Pulmonary artery endothelial cell (primary cell): ENCODE measurements around the gene DNAJC25. TPM values are rescaled to one million over a fixed set of nuclear protein-coding genes. Genes with fewer than 3 reads are reported as not detected.

Experiments used
- DNase-seq: peaks from one replicate; pipeline ENCODE4 v3.0.0-alpha.2; 2011; ENCODE audit warnings: low read depth, low spot score
- total RNA-seq: library from RNA; depleted of rRNA; stranded (reverse); fragments of >200 nt; gene quantifications from 2 replicates; pipeline ENCODE4 v1.2.3, GENCODE V29; 2014

DNAJC25 gene
- total RNA-seq, 1 donor from 2014 or later: 3.8 TPM

- no peak for DNase-seq
Observed at GRCh38 chr9:111627260-111627963, 3.7 kb upstream of the DNAJC25 start.

DNA sequence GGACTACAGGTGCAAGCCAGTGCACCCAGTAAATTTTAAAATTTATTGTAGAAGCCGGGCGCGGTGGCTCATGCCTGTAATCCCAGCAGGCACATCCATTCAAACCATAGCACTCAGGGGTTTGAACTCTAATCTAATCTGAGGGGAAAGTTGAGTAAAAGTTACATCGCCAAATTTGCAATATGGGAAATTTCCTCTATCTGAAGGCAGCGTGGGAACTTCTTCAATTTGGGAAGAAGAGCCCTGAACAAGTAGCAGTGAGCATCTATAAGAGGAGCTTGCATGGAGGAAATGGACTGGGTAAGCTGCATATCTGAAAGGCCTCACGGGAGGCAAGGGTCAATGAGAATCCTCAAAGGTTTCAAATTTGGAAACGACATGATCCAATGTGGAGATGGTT, 2.7 kb upstream of the DNAJC25 start:
- DNase-seq: no peak

DNA sequence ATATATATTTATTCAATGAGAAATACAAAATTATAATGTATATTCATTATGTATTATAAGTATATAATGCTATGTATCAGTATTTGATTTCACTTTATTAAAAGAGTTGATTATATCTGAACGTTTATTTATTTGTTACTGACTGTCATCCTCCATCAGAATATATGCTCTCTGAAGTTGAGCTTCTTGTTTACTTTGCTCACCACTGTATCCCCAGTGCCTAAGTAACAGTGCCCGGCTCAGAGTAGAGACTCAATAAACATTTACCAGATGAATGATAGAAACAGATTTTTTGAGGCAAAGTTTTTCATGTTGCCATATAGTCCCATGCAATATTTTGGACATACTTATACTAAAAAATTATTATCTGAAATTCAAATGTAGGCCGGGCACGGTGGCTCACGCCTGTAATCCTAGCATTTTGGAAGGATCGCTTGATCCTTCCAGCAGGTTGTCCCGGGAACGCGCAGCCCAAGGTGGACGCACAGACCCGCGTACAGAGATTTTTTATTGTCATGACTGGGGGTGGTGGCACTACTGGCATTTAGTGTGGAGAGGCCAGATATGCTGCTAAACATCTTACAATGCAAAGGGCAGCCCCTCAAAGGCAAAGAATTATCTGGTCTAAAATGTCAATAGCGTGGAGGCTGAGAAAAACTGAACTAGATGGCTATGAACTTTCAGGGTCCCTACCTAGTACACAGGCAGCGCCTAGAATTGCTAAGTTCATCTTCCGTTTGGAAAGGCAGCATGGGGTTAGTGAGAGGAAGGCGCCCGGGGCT, 761 bp upstream of the DNAJC25 start:
- DNase-seq: no peak

GRCh38 chr9:111630964-111631213, 245 bp upstream of the DNAJC25 start:
- no peak for DNase-seq

GRCh38 chr9:111632060-111632459, 926 bp downstream of the DNAJC25 start:
- no peak for DNase-seq

GRCh38 chr9:111632695-111633388, 1.7 kb downstream of the DNAJC25 start:
- DNase-seq: no peak

DNA sequence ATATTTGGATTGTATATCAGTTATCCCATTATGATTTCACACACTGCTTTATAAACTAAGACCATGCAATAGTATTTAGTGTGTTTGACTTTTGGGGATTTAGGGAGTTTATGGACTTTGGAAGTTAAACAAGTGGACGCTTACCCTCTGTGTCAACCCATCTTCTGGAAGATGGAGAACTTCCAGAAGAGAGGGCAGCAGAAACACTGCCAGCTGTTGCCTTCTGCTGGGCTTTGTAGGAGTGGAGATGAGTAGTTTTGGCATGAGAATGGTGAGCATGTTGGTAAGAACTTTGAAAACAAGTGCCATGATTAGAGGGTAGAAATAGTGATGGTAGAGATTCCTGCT, 2.2 kb downstream of the DNAJC25 start:
- no peak for DNase-seq

DNA sequence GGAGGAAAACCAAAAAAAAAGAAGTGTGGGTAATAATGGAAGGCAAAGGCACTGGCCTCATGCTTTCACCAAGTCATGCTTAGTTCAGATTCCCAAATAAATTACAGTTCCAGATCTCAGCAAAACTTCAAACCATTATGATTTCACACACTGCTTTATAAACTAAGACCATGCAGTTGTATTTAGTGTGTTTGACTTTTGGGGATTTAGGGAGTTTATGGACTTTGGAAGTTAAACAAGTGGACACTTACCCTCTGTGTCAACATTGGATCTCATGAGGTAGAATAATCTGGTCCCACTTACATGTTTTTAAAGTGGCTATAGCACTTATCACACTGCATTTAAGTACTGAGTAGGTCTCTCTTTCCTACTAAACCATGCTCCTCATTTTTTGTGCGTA, 3.7 kb downstream of the DNAJC25 start:
- DNase-seq: no peak

- DNase-seq: no peak
Observed at GRCh38 chr9:111637421-111637950, 6.4 kb downstream of the DNAJC25 start.

DNA sequence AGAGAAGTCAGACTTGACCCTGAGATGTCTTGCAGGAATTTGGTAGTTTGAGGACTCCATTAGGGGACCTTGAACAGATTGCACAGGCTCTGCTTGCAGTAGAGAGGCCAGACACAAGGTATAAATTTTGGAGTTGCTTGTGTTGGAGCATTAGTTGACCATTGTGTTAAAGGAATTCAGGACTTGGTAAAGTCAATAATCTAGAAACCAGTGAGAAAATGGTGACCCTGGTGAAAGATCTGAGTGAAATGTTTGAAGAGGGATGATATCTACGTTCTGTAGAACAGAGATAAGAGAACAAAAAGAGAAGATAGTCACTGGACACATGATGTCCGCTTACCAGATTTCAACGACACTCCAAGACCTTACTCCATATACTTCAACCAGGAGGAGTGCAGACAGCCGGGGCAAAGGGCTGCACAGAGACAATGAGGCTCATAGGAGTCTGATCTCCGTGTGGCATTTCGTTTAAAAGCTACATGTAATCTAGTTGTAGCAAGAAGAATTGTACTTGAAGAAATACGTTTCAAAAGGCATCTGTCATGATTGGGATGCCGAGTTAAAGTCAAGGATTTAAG, 13.2 kb downstream of the DNAJC25 start:
- DNase-seq: no peak

GRCh38 chr9:111645806-111646205, 14.7 kb downstream of the DNAJC25 start:
- DNase-seq: no peak

GRCh38 chr9:111646417-111646816, 15.3 kb downstream of the DNAJC25 start:
- no peak for DNase-seq

GRCh38 chr9:111648066-111648465, 16.9 kb downstream of the DNAJC25 start:
- DNase-seq: no peak

DNA sequence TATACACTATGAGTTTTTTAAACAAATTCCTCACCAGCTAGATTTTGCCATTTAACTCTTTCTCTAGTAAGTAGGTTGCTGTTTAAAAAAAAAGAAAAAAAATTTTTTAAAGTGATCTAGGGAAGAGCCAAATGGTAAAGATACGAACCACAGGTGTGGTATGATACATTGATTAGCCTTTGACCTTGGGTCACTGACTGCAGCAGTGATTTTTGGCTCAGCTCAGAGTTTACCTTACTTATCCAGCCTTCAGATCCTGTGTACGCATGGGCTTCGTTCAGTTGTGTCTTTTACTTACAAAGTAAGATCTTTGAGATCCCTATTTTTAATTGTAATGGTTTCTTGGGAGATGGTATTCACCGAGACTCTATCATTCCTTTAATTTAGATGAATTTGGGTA, 17.9 kb downstream of the DNAJC25 start:
- DNase-seq: no peak

GRCh38 chr9:111657051-111657450, 25.9 kb downstream of the DNAJC25 start:
- no peak for DNase-seq

DNA sequence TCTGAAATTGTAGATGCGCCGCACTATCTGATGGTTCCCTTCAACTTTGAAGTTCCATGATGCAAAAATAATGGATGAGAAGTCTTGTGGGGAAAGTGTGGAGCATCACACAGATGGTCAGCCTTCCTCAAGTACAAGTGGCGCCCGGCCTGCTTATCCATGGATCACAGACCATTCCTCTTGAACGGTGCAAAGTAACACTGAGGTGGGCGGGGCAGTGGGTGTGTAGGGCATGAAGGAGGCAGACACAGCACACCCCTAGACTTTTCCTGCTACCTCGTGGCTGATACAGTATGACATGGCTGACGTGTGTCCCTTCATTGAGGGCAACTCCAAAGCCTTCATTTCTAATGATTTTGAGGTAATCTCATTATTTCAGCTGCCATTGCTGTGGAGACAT, 27.8 kb downstream of the DNAJC25 start:
- no peak for DNase-seq

GRCh38 chr9:111659691-111660090, 28.6 kb downstream of the DNAJC25 start:
- no peak for DNase-seq

DNA sequence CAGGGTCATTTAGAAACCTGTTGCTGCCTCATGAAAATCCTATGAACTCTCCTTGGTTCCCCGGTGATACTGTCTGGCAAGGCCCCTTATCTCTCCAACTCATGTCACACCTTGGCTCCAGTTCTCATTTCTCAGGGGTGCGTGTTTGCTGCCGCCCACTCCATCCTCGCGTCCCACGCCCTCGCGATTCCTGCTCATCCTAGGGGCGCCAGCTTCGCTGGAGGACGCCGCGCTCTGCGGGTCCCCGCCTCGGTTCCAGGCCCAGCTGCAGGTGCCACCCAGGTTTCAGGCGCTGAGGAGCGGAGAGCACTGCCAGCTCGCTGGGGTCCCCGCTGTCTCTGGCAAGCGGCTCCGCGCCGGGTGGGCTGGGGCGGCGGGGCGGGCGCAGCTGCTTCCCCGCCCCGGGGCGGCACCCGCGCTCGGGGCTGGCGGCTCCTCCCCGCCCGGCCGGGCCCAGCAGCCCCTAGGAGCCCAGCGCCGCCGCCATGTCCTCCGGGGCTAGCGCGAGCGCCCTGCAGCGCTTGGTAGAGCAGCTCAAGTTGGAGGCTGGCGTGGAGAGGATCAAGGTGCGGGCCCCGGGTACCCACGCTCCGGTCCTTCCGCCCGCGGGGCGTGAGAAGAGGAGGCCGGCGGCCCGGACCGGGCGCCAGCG, 30.1 kb downstream of the DNAJC25 start, which contains the start of gene GNG10:
GNG10 (plus strand) TSS at position 456 of the 652 bp plus-strand sequence; CDS start at position 486, 30 bp downstream.
- DNase-seq: no peak

DNA sequence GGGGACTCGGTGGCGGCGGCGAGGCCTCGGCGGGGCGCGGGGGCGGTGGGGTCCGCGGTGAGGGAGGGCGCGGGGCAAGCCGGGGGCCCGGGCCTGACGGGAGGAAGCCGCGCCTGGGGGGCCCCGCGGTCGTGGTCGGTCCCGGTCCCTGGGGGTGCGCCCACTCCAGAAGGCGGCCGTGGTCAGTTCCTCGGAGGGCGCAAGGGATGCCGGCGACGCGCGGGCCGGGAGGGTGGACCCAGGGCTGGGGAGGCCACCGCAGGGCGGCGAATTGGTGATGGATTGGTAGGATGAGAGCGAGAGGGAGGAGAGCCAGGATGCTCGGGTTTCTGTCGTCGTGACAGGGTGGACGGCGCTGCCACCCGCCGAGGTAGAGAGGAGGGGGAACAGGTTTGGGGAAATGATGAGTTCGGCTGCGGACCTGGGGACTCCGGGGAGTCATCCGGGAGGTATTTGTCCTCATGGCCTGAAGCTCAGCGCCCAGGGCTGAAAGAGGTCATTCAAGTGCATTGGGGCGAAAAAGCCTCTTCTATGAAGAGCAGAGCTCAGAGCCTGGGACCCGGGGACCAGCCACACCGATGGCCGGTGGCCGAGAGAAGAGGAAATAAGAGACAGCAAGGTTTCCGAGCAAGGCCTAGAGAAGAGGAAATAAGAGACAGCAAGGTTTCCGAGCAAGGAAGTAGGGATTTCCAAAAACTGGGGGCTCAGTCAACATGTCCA, 30.8 kb downstream of the DNAJC25 start:
- no peak for DNase-seq

DNA sequence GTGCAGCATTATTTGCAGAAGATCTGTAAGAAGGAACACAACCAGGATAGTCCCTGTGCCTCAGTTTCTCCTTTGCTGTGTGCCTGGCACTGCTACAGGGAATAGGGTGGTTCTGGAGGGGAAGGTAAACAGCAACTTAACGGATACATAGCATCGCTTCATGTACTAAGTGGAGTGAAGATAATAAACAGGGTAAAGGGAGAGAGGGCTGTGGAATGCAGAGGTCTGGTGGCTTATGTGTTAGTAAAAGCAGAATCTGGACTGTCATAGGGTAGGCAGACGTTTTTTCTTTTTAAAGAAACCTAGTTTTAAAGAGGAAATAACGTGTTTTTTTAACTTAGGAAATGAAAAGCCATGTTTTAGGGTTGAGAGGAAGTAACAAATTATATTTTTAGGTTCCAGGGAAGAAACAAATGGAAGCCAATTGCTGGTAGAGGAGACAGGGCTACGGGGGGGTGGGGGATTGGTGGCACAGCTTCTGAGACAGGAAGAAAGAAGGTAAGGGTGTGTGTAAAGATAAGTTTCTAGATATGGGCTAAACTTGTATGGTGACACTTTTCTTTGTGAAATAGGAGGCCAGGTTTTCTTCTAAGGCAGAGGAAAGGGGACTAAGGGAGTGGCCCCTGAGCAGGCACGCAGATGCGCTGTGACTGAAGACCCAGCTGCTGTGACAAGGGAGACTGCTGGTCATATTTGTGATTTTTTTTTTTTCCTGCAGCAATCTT, 31.6 kb downstream of the DNAJC25 start:
- no peak for DNase-seq
